Smooth muscle cell (in vitro differentiated cells): Measurements from ENCODE around the gene FRMPD2. TPM values are rescaled to one million over a fixed set of nuclear protein-coding genes. Genes with fewer than 3 reads are reported as not detected.

Source experiments
- DNase-seq: peaks from one replicate; lab custom pipeline; 2025; ENCODE audit not compliant: unreplicated experiment; lab: John Stamatoyannopoulos, UW
- H2AFZ ChIP-seq: fragments of 200-600 bp; sonication (generic); 2 replicates; pipeline ENCODE4 v1.6.0; 2016; ENCODE audit warnings: antibody characterized with exemption, low read depth, mild to moderate bottlenecking
- H3F3A ChIP-seq: fragments of 200-600 bp; sonication (generic); 2 replicates; pipeline ENCODE4 v1.6.0; 2017; ENCODE audit warnings: antibody characterized with exemption, low read depth
- H3K27ac ChIP-seq: fragments of 200-600 bp; sonication (generic); 2 replicates; pipeline ENCODE4 v1.5.1; 2016; ENCODE audit warnings: low read depth, mild to moderate bottlenecking
- H3K27me3 ChIP-seq: fragments of 200-600 bp; sonication (generic); 2 replicates; pipeline ENCODE4 v1.6.1; 2016; ENCODE audit warnings: low read depth, mild to moderate bottlenecking
- H3K36me3 ChIP-seq: fragments of 200-600 bp; sonication (generic); 2 replicates; pipeline ENCODE4 v1.5.1; 2016; ENCODE audit warnings: low read depth
- H3K4me1 ChIP-seq: fragments of 200-600 bp; sonication (generic); 2 replicates; pipeline ENCODE4 v1.5.1; 2016; ENCODE audit warnings: low read depth
- H3K4me2 ChIP-seq: fragments of 200-600 bp; sonication (generic); 2 replicates; pipeline ENCODE4 v1.6.0; 2016; ENCODE audit warnings: mild to moderate bottlenecking
- H3K4me3 ChIP-seq: fragments of 200-600 bp; sonication (generic); 2 replicates; pipeline ENCODE4 v1.5.1; 2016; ENCODE audit warnings: mild to moderate bottlenecking
- H3K79me2 ChIP-seq: fragments of 200-600 bp; sonication (generic); 2 replicates; pipeline ENCODE4 v1.6.0; 2016; ENCODE audit warnings: low read depth, mild to moderate bottlenecking
- H3K9ac ChIP-seq: fragments of 200-600 bp; sonication (generic); 2 replicates; pipeline ENCODE4 v1.6.0; 2016; ENCODE audit warnings: low read depth
- H3K9me3 ChIP-seq: fragments of 200-600 bp; sonication (generic); replicated peaks from 2 replicates; pipeline ENCODE4 v1.5.1; 2016; ENCODE audit warnings: low read depth
- H4K20me1 ChIP-seq: fragments of 200-600 bp; sonication (generic); 2 replicates; pipeline ENCODE4 v1.6.0; 2016; ENCODE audit warnings: low read depth
- CTCF ChIP-seq: fragments of 200-600 bp; sonication (generic); IDR thresholded peaks from 2 replicates; pipeline ENCODE4 v1.5.1; 2017; ENCODE audit warnings: borderline replicate concordance, mild to moderate bottlenecking, antibody characterized with exemption; ENCODE audit not compliant: insufficient read depth, poor library complexity, severe bottlenecking
- WGBS: methylation state at CpG from one replicate; pipeline ENCODE4 v1.1.7; 2016; ENCODE audit warnings: low lambda C conversion rate; 5-methylcytosine and 5-hydroxymethylcytosine counted together
- polyA plus RNA-seq: library from polyadenylated mRNA; unstranded; fragments of >200 nt; fragmentation: Nextera tagmentation; extraction: Ambion mirVana; gene quantifications from 2 replicates; pipeline ENCODE4 v1.2.1, GENCODE V29; 2016
- total RNA-seq: library from RNA; depleted of rRNA; stranded (reverse); fragments of >200 nt; gene quantifications from 2 replicates; pipeline ENCODE4 v1.2.3, GENCODE V29; 2014

Gene FRMPD2
- total RNA-seq = not detected in 2 replicates
- polyA plus RNA-seq = 0.18 TPM in 1 of 2 replicates, not detected in the other

GRCh38 chr10:48274636-48275035 is at the start of gene FRMPD2:
TSS of gene FRMPD2 (minus strand) at chr10:48274696. CDS start at chr10:48274567, 129 bp downstream.
- Histone ChIP-seq H3K9ac (no peak within 1 kb of the TSS), H3K4me1 (peaks cover 14% of the 10 kb centered on the region), H3K27ac (no peak within 1 kb of the TSS), H3K36me3 (no peaks in the 10 kb centered on the region), H3K9me3 (no peaks in the 10 kb centered on the region), H3K27me3 (no peaks in the 10 kb centered on the region), H3K79me2 (no peaks in the 10 kb centered on the region), H3F3A (no peaks in the 10 kb centered on the region), H2AFZ (no peak within 1 kb of the TSS), H3K4me2 (no peak within 1 kb of the TSS), H4K20me1 (no peaks in the 10 kb centered on the region), H3K4me3 (no peak within 1 kb of the TSS)
- TF ChIP-seq CTCF = no peak
- no peak for DNase-seq
- 41% methylated on average over 8 of the region's 8 CpGs for WGBS

GRCh38 chr10:48322017-48322416 is 47.5 kb upstream of the FRMPD2 start:
- no peaks in the 10 kb centered on the region for H3K27me3 ChIP-seq
- no peak overlapping the region for H3K4me2 ChIP-seq
- no peaks in the 10 kb centered on the region for H3K4me1 ChIP-seq
- peaks cover 98% of the 10 kb centered on the region for H4K20me1 ChIP-seq
- peaks cover 67% of the 10 kb centered on the region for H3K79me2 ChIP-seq
- no peaks in the 10 kb centered on the region for H3K9me3 ChIP-seq
- H3K4me3 ChIP-seq = no peak overlapping the region
- no peak overlapping the region for H2AFZ ChIP-seq
- no peak for TF ChIP-seq CTCF
- H3F3A ChIP-seq = no peaks in the 10 kb centered on the region
- no peak overlapping the region for H3K9ac ChIP-seq
- 100% methylated on average over 3 of the region's 3 CpGs for WGBS
- no peaks in the 10 kb centered on the region for H3K36me3 ChIP-seq
- DNase-seq = no peak
- no peak overlapping the region for H3K27ac ChIP-seq

GRCh38 chr10:48317321-48317990 is 43.0 kb upstream of the FRMPD2 start:
- TF ChIP-seq CTCF = no peak
- no peak overlapping the region for H3K4me2 ChIP-seq
- WGBS = 73% methylated on average over 8 of the region's 8 CpGs

GRCh38 chr10:48316236-48316635 is 41.7 kb upstream of the FRMPD2 start:
- Histone ChIP-seq H3K27ac (no peak overlapping the region), H3K9me3 (no peaks in the 10 kb centered on the region), H3K27me3 (no peaks in the 10 kb centered on the region), H3K4me2 (no peak overlapping the region), H3K36me3 (no peaks in the 10 kb centered on the region), H3K79me2 (peaks cover 72% of the 10 kb centered on the region), H3K4me1 (no peaks in the 10 kb centered on the region), H3F3A (peaks cover 3% of the 10 kb centered on the region), H3K4me3 (no peak overlapping the region), H4K20me1 (peaks cover 99% of the 10 kb centered on the region), H3K9ac (no peak overlapping the region), H2AFZ (no peak overlapping the region)
- 97% methylated on average over 4 of the region's 4 CpGs for WGBS
- no peak for TF ChIP-seq CTCF
- no peak for DNase-seq

More at GRCh38 chr10:48317321-48317990, 43.0 kb upstream of the FRMPD2 start:
- H3K27me3 ChIP-seq = no peaks in the 10 kb centered on the region
- H4K20me1 ChIP-seq = peaks cover 99% of the 10 kb centered on the region
- H3K36me3 ChIP-seq = no peaks in the 10 kb centered on the region
- no peaks in the 10 kb centered on the region for H3K4me1 ChIP-seq
- no peak overlapping the region for H3K9ac ChIP-seq
- no peak overlapping the region for H3K27ac ChIP-seq
- no peak overlapping the region for H3K4me3 ChIP-seq
- no peaks in the 10 kb centered on the region for H3K9me3 ChIP-seq
- no peaks in the 10 kb centered on the region for H3F3A ChIP-seq
- DNase-seq = no peak
- H3K79me2 ChIP-seq = peaks cover 72% of the 10 kb centered on the region
- no peak overlapping the region for H2AFZ ChIP-seq
